ENCODE data around the gene SPATA3.

Gene SPATA3

GRCh38 chr2:230982126-230982525 is 13.8 kb upstream of the SPATA3 start (continued):
- TF ChIP-seq ZSCAN5A (tag by site-specific recombination; IDR thresholded peaks at IDR 0.05) (no peak), ZNF521 (tag by site-specific recombination; IDR thresholded peaks at IDR 0.05) (no peak), PRDM4 (tag by site-specific recombination; IDR thresholded peaks at IDR 0.05) (no peak), ZNF138 (tag by site-specific recombination; IDR thresholded peaks at IDR 0.05; ENCODE audit: borderline replicate concordance) (no peak)

GRCh38 chr2:230982528-230982927 is 13.4 kb upstream of the SPATA3 start:
- CTCF ChIA-PET = interaction anchor here (0.7 to 1.6 kb wide), 2 partner anchors 77 to 158 kb away, joined by 3 to 4 read pairs; no protein-coding TSS in a partner anchor

GRCh38 chr2:230983566-230983965 is 12.4 kb upstream of the SPATA3 start:
- POLR2A ChIA-PET = no interaction called here
- 0 out of 2 replicates have a peak, but pooled peaks cover 3% of the 10 kb centered on the region for H3K4me1 ChIP-seq (ENCODE audit: control insufficient read depth, insufficient read depth, low read length)
- H3K9me3 ChIP-seq (ENCODE audit: control insufficient read depth, insufficient read depth, low read depth, low read length) = no peaks in the 10 kb centered on the region
- CTCF ChIA-PET = interaction anchor here (1.8 to 6.0 kb wide), 2 partner anchors 135 to 159 kb away, joined by 13 to 35 read pairs; no protein-coding TSS in a partner anchor
- TF ChIP-seq ZNF132 (tag by site-specific recombination; IDR thresholded peaks at IDR 0.05; ENCODE audit: borderline replicate concordance) (no peak), ZNF514 (tag by site-specific recombination; IDR thresholded peaks at IDR 0.05) (no peak), ZNF544 (tag by site-specific recombination; IDR thresholded peaks at IDR 0.05) (no peak), ZNF175 (tag by site-specific recombination; IDR thresholded peaks at IDR 0.05) (no peak), ZNF280C (tag by site-specific recombination; IDR thresholded peaks at IDR 0.05) (no peak), ZNF555 (tag by site-specific recombination; conservative IDR thresholded peaks at IDR 0.05) (no peak)
- H3K4me3 ChIP-seq (ENCODE audit: low read depth, low read length) = no peak overlapping the region
- no peak overlapping the region for H3K27ac ChIP-seq (ENCODE audit: extremely low read depth, low read depth, low read length)
- H3K36me3 ChIP-seq (ENCODE audit: control insufficient read depth in 2 of 2, insufficient read depth in 1 of 2, low read length in 2 of 2) = no peaks in the 10 kb centered on the region

More at GRCh38 chr2:230982528-230982927, 13.4 kb upstream of the SPATA3 start:
- POLR2A ChIA-PET = no interaction called here
- no peak overlapping the region for H3K27ac ChIP-seq (ENCODE audit: extremely low read depth, low read depth, low read length)
- no peaks in the 10 kb centered on the region for H3K36me3 ChIP-seq (ENCODE audit: control insufficient read depth in 2 of 2, insufficient read depth in 1 of 2, low read length in 2 of 2)
- 0 out of 2 replicates have a peak, but pooled peaks cover 3% of the 10 kb centered on the region for H3K4me1 ChIP-seq (ENCODE audit: control insufficient read depth, insufficient read depth, low read length)
- TF ChIP-seq ZNF311 (tag by site-specific recombination; IDR thresholded peaks at IDR 0.05; ENCODE audit: borderline replicate concordance) (no peak), BCL11B (tag by site-specific recombination; IDR thresholded peaks at IDR 0.05; ENCODE audit: low read depth) (no peak), ZNF239 (tag by site-specific recombination; IDR thresholded peaks at IDR 0.05) (no peak), YY2 (tag by site-specific recombination; IDR thresholded peaks at IDR 0.05) (no peak), ZBTB48 (tag by site-specific recombination; IDR thresholded peaks at IDR 0.05) (no peak), ZNF571 (tag by site-specific recombination; IDR thresholded peaks at IDR 0.05) (no peak), INSM2 (tag by site-specific recombination; IDR thresholded peaks at IDR 0.05) (no peak), RBAK (tag by site-specific recombination; IDR thresholded peaks at IDR 0.05) (no peak), ZNF223 (tag by site-specific recombination; IDR thresholded peaks at IDR 0.05) (no peak), ZNF248 (tag by site-specific recombination; IDR thresholded peaks at IDR 0.05) (no peak), BCL11A (tag by site-specific recombination; IDR thresholded peaks at IDR 0.05; ENCODE audit: low read depth) (no peak), ZNF658 (tag by site-specific recombination; IDR thresholded peaks at IDR 0.05) (no peak), ZNF398 (tag by site-specific recombination; IDR thresholded peaks at IDR 0.05) (no peak), ZNF24 (tag by site-specific recombination; IDR thresholded peaks at IDR 0.05) (no peak), ZNF2 (tag by site-specific recombination; IDR thresholded peaks at IDR 0.05) (no peak)
- no peak overlapping the region for H3K4me3 ChIP-seq (ENCODE audit: low read depth, low read length)
- H3K9me3 ChIP-seq (ENCODE audit: control insufficient read depth, insufficient read depth, low read depth, low read length) = no peaks in the 10 kb centered on the region

Measured in HEK293 (cell line).